Osteoblast (primary cell): Measurements from ENCODE around the gene KRT86. TPM values are rescaled to one million over a fixed set of nuclear protein-coding genes. Genes with fewer than 3 reads are reported as not detected.

ENCODE experiments used
- DNase-seq: peaks from one replicate; pipeline ENCODE4 v3.0.0; 2011; ENCODE audit warnings: low spot score, mixed read lengths; ENCODE audit not compliant: insufficient read length; ENCODE audit errors: missing footprints
- H2AFZ ChIP-seq: 2 replicates; pipeline ENCODE4 v1.6.0; 2011; ENCODE audit warnings: mild to moderate bottlenecking, low read length
- H3K27ac ChIP-seq: 2 replicates; pipeline ENCODE4 v1.5.1; 2011; ENCODE audit warnings: mild to moderate bottlenecking, low read depth, low read length, moderate library complexity
- H3K27me3 ChIP-seq: 2 replicates; pipeline ENCODE4 v1.6.0; 2012; ENCODE audit warnings: mild to moderate bottlenecking, control low read depth, inconsistent platforms, low read length, moderate library complexity; ENCODE audit not compliant: insufficient read depth
- H3K36me3 ChIP-seq: 2 replicates; pipeline ENCODE4 v1.5.1; 2011; ENCODE audit warnings: mild to moderate bottlenecking, low read length, control low read depth, moderate library complexity; ENCODE audit not compliant: insufficient read depth
- H3K4me1 ChIP-seq: 2 replicates; pipeline ENCODE4 v1.5.1; 2011; ENCODE audit warnings: mild to moderate bottlenecking, low read length, control low read depth, moderate library complexity; ENCODE audit not compliant: insufficient read depth
- H3K4me2 ChIP-seq: 2 replicates; pipeline ENCODE4 v1.6.0; 2011; ENCODE audit warnings: mild to moderate bottlenecking, low read length; ENCODE audit not compliant: insufficient read depth
- H3K4me3 ChIP-seq: fragments of 200-600 bp; sonication (generic); 3 replicates; pipeline ENCODE4 v1.5.1; 2012; ENCODE audit warnings: mild to moderate bottlenecking, low read length, inconsistent platforms; ENCODE audit not compliant: insufficient read depth
- H3K79me2 ChIP-seq: 2 replicates; pipeline ENCODE4 v1.6.0; 2012; ENCODE audit warnings: mild to moderate bottlenecking, low read length, control low read depth, inconsistent platforms; ENCODE audit not compliant: insufficient read depth
- H3K9me3 ChIP-seq: 2 replicates; pipeline ENCODE4 v1.5.1; 2011; ENCODE audit warnings: low read depth, low read length, control low read depth
- H4K20me1 ChIP-seq: 2 replicates; pipeline ENCODE4 v1.6.0; 2012; ENCODE audit warnings: mild to moderate bottlenecking, low read length, control low read depth; ENCODE audit not compliant: insufficient read depth
- CTCF ChIP-seq: IDR thresholded peaks from 2 replicates; pipeline ENCODE4 v1.5.1; 2011; ENCODE audit warnings: mild to moderate bottlenecking, low read depth, low read length, moderate library complexity; ENCODE audit errors: extremely low read depth
- total RNA-seq: library from RNA; depleted of rRNA; stranded (reverse); fragments of >200 nt; gene quantifications from 2 replicates; pipeline ENCODE4 v1.2.3, GENCODE V29; 2012

Gene KRT86
- total RNA-seq, 1 donor = 0.36 TPM

GRCh38 chr12:52264435-52264825 lies 10.0 kb upstream of the KRT86 start:
- no peak for TF ChIP-seq CTCF
- Histone ChIP-seq H3K4me3 (no peak overlapping the region), H2AFZ (no peak overlapping the region), H3K79me2 (no peaks in the 10 kb centered on the region), H3K36me3 (no peaks in the 10 kb centered on the region), H3K27ac (no peak overlapping the region), H3K9me3 (no peaks in the 10 kb centered on the region), H3K4me1 (peaks cover 33% of the 10 kb centered on the region), H3K27me3 (no peaks in the 10 kb centered on the region), H3K4me2 (no peak overlapping the region), H4K20me1 (no peaks in the 10 kb centered on the region)
- DNase-seq = no peak

GRCh38 chr12:52266514-52266913 lies 7.9 kb upstream of the KRT86 start:
- Histone ChIP-seq H3K4me3 (no peak overlapping the region), H4K20me1 (no peaks in the 10 kb centered on the region), H3K36me3 (no peaks in the 10 kb centered on the region), H3K27me3 (no peaks in the 10 kb centered on the region), H3K4me1 (peaks cover 15% of the 10 kb centered on the region), H3K4me2 (no peak overlapping the region), H3K79me2 (no peaks in the 10 kb centered on the region), H2AFZ (no peak overlapping the region), H3K27ac (no peak overlapping the region), H3K9me3 (no peaks in the 10 kb centered on the region)
- no peak for DNase-seq
- TF ChIP-seq CTCF = no peak

GRCh38 chr12:52267266-52267665 lies 7.2 kb upstream of the KRT86 start:
- Histone ChIP-seq H3K79me2 (no peaks in the 10 kb centered on the region), H3K9me3 (no peaks in the 10 kb centered on the region), H3K4me1 (peaks cover 15% of the 10 kb centered on the region), H3K27me3 (no peaks in the 10 kb centered on the region), H2AFZ (no peak overlapping the region), H3K27ac (peak overlapping the region; percentile 82), H4K20me1 (no peaks in the 10 kb centered on the region), H3K4me3 (no peak overlapping the region), H3K4me2 (no peak overlapping the region), H3K36me3 (no peaks in the 10 kb centered on the region)
- no peak for TF ChIP-seq CTCF
- no peak for DNase-seq

GRCh38 chr12:52267699-52268098 lies 6.7 kb upstream of the KRT86 start:
- no peaks in the 10 kb centered on the region for H3K27me3 ChIP-seq
- no peak for TF ChIP-seq CTCF
- H4K20me1 ChIP-seq = no peaks in the 10 kb centered on the region
- H3K36me3 ChIP-seq = no peaks in the 10 kb centered on the region
- H3K4me3 ChIP-seq = no peak overlapping the region
- DNase-seq = peak; percentile 55
- peak overlapping the region; percentile 50 for H3K4me2 ChIP-seq
- H3K27ac ChIP-seq = peak overlapping the region; percentile 82
- H3K79me2 ChIP-seq = no peaks in the 10 kb centered on the region
- H3K9me3 ChIP-seq = no peaks in the 10 kb centered on the region
- H3K4me1 ChIP-seq = peaks cover 15% of the 10 kb centered on the region
- H2AFZ ChIP-seq = peak overlapping the region; percentile 16
